HG02938 (cell line): ENCODE results near the gene COPS2.

Experiments
- ATAC-seq: cut with Tn5 transposase; IDR thresholded peaks from one replicate; pipeline ENCODE4 v1.9.1; 2021; ENCODE audit warnings: mild to moderate bottlenecking, moderate library complexity; ENCODE audit not compliant: unreplicated experiment

Gene COPS2

GRCh38 chr15:49163678-49164077 is 8.3 kb upstream of the COPS2 start:
- ATAC-seq = no peak

- peak; percentile 28 for ATAC-seq
Measured at GRCh38 chr15:49155834-49156627, 632 bp upstream of the COPS2 start.

GRCh38 chr15:49154799-49155109 is 645 bp downstream of the COPS2 start:
- no peak for ATAC-seq

GRCh38 chr15:49154359-49154758 is 1.0 kb downstream of the COPS2 start:
- ATAC-seq = no peak

- ATAC-seq = no peak
Measured at GRCh38 chr15:49152552-49153312, 2.7 kb downstream of the COPS2 start.

- no peak for ATAC-seq
Measured at GRCh38 chr15:49151831-49152230, 3.6 kb downstream of the COPS2 start.

GRCh38 chr15:49148727-49149126 is 6.7 kb downstream of the COPS2 start:
- ATAC-seq = no peak

GRCh38 chr15:49148298-49148697 is 7.1 kb downstream of the COPS2 start:
- ATAC-seq = no peak

GRCh38 chr15:49145651-49146609 is 9.5 kb downstream of the COPS2 start:
- ATAC-seq = no peak

GRCh38 chr15:49137861-49138260 is 17.5 kb downstream of the COPS2 start:
- no peak for ATAC-seq

- no peak for ATAC-seq
Measured at GRCh38 chr15:49135911-49136310, 19.5 kb downstream of the COPS2 start.

GRCh38 chr15:49135342-49135857 is 20.0 kb downstream of the COPS2 start:
- no peak for ATAC-seq

- ATAC-seq = no peak
Measured at GRCh38 chr15:49134683-49135341, 20.6 kb downstream of the COPS2 start.

GRCh38 chr15:49131403-49131802 is 24.0 kb downstream of the COPS2 start:
- ATAC-seq = no peak

GRCh38 chr15:49124371-49124770 is 31.0 kb downstream of the COPS2 start:
- ATAC-seq = no peak

- ATAC-seq = no peak
Measured at GRCh38 chr15:49122541-49123062, 32.8 kb downstream of the COPS2 start.

- ATAC-seq = no peak
Measured at GRCh38 chr15:49121901-49122300, 33.5 kb downstream of the COPS2 start.

GRCh38 chr15:49120832-49121231 is 34.6 kb downstream of the COPS2 start:
- ATAC-seq = no peak

- no peak for ATAC-seq
Measured at GRCh38 chr15:49116108-49116857, 39.1 kb downstream of the COPS2 start.

GRCh38 chr15:49115062-49115461 is 40.3 kb downstream of the COPS2 start:
- ATAC-seq = no peak
